Activated CD4-positive, alpha-beta T cell treated with anti-CD3 and anti-CD28 coated beads for 36 hours (primary cell): ENCODE results near the gene MYO1A. TPM values are rescaled to one million over a fixed set of nuclear protein-coding genes. Genes with fewer than 3 reads are reported as not detected.

Source experiments
- ATAC-seq: fragments of 200-7000 bp; cut with Tn5 transposase; one replicate; pipeline ENCODE4 v1.10.0; 2021; ENCODE audit warnings: mild to moderate bottlenecking, moderate library complexity
- CTCF ChIA-PET: fragments of 350-600 bp; sonication (Branson Sonifier 250); formaldehyde crosslinking; loops from one replicate; lab custom pipeline; 2021; ENCODE audit warnings: antibody characterized with exemption; lab: Charles Lee
- POLR2A ChIA-PET: fragments of 350-600 bp; sonication (Branson Sonifier 250); formaldehyde crosslinking; loops from one replicate; lab custom pipeline; 2021; ENCODE audit warnings: antibody characterized with exemption, inconsistent platforms; lab: Charles Lee
- DNase-seq: peaks from one replicate; pipeline ENCODE4 v3.0.0-alpha.2; 2020
- H3K27ac Mint-ChIP-seq: one replicate; pipeline ENCODE4 v1.8.0; 2021; ENCODE audit warnings: mixed read lengths
- H3K27me3 Mint-ChIP-seq: one replicate; pipeline ENCODE4 v1.8.0; 2021; ENCODE audit warnings: mixed read lengths
- H3K36me3 Mint-ChIP-seq: one replicate; pipeline ENCODE4 v1.8.0; 2021; ENCODE audit warnings: low read depth, mixed read lengths
- H3K4me1 Mint-ChIP-seq: one replicate; pipeline ENCODE4 v1.8.0; 2021; ENCODE audit warnings: mixed read lengths
- H3K4me3 Mint-ChIP-seq: one replicate; pipeline ENCODE4 v1.8.0; 2021; ENCODE audit warnings: mild to moderate bottlenecking, moderate library complexity, mixed read lengths
- H3K9me3 Mint-ChIP-seq: one replicate; pipeline ENCODE4 v1.8.0; 2021; ENCODE audit warnings: low read depth, mixed read lengths
- intact Hi-C, 2 experiments: fragments of 100-400 bp; cut with DNase I in 1 of 2; cut with micrococcal nuclease in 1 of 2; formaldehyde crosslinking; loops; one replicate each; pipeline versions ENCODE4 v1.14.2 to v1.15.1; 2022 to 2024; cut with DNase I, micrococcal nuclease
- total RNA-seq, 2 experiments: library from RNA; stranded (reverse); gene quantifications; one replicate each; pipeline ENCODE4 v1.2.3, GENCODE V29; 2021

MYO1A gene
- total RNA-seq, 2 experiments from 2014 or later = 2.4 to 2.6 TPM

DNA sequence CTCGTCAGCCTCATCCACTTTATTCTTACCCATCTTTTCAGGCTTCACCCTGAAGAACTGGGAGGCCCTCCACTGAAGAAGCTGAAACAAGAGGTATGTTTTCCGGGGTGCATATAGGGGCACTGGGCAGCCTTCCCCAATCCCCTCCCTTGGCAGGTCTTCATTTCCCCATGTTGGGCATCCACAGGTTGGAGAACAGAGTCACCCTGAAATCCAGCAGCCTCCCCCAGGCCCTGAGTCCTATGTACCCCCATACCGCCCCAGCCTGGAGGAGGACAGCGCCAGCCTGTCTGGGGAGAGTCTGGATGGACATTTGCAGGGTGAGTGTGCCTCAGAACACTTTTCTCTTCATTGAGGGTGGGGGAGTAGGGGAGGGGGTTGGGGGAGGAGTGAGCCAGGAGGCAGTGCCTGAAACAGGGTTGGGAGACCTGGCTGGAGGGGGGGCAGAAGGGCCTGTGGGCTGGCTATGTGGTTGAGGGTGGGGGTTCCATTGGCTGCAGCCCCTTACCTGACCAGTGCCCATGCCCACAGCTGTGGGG lies 43.0 kb upstream of the MYO1A start:
- H3K9me3 Mint-ChIP-seq = no peaks in the 10 kb centered on the region
- ChIA-PET POLR2A (interaction anchor here (0.6 to 1.0 kb wide), 3 partner anchors 10 to 1163 kb away, joined by 3 to 5 read pairs (median 3); no protein-coding TSS in a partner anchor), CTCF (interaction anchor here (0.5 to 24.0 kb wide), 12 partner anchors 15 to 405 kb away, joined by 3 to 411 read pairs (median 3); partner anchors contain the start of genes NEMP1, PTGES3 and STAT6)
- intact Hi-C loops = loop anchor here (1.0 kb wide), 2 partner anchors 24 to 85 kb away; no protein-coding TSS in a partner anchor
- peaks cover 61% of the 10 kb centered on the region for H3K4me1 Mint-ChIP-seq
- peaks cover 63% of the 10 kb centered on the region for H3K36me3 Mint-ChIP-seq
- peak overlapping the region; percentile 88 for H3K27ac Mint-ChIP-seq
- H3K27me3 Mint-ChIP-seq = no peaks in the 10 kb centered on the region
- peak overlapping the region; percentile 93 for H3K4me3 Mint-ChIP-seq
- ATAC-seq (no peak), DNase-seq (no peak)

- Mint-ChIP-seq H3K4me3 (peak overlapping the region; percentile 93), H3K27ac (peak overlapping the region; percentile 55), H3K4me1 (peaks cover 61% of the 10 kb centered on the region), H3K36me3 (peaks cover 60% of the 10 kb centered on the region), H3K27me3 (no peaks in the 10 kb centered on the region), H3K9me3 (no peaks in the 10 kb centered on the region)
- ChIA-PET POLR2A (interaction anchor here (0.6 to 1.4 kb wide), 4 partner anchors 10 to 1163 kb away, joined by 3 to 6 read pairs (median 4); partner anchors contain the start of gene NEMP1), CTCF (interaction anchor here (0.6 to 24.0 kb wide), 12 partner anchors 11 to 93 kb away, joined by 3 to 411 read pairs (median 4); partner anchors contain the start of genes NEMP1 and STAT6)
- ATAC-seq (no peak), DNase-seq (no peak)
- intact Hi-C loops = no loop called here
Measured at GRCh38 chr12:57092529-57092862, 42.6 kb upstream of the MYO1A start.

- Mint-ChIP-seq H3K4me3 (peak overlapping the region; percentile 93), H3K4me1 (peaks cover 59% of the 10 kb centered on the region), H3K9me3 (no peaks in the 10 kb centered on the region), H3K36me3 (peaks cover 55% of the 10 kb centered on the region), H3K27ac (peak overlapping the region; percentile 55), H3K27me3 (no peaks in the 10 kb centered on the region)
- POLR2A ChIA-PET = interaction anchor here (0.5 to 1.4 kb wide), 6 partner anchors 9 to 45 kb away, joined by 3 to 11 read pairs (median 6); partner anchors contain the start of genes NEMP1 and STAT6
- intact Hi-C loops = no loop called here
- CTCF ChIA-PET = interaction anchor here (0.6 to 24.0 kb wide), 16 partner anchors 12 to 198 kb away, joined by 3 to 411 read pairs (median 4); partner anchors contain the start of genes NEMP1 and STAT6
- ATAC-seq = no peak
- DNase-seq = no peak
Measured at GRCh38 chr12:57091638-57092528, 42.0 kb upstream of the MYO1A start.

- Mint-ChIP-seq H3K9me3 (no peaks in the 10 kb centered on the region), H3K4me1 (peaks cover 61% of the 10 kb centered on the region), H3K4me3 (peak overlapping the region; percentile 93), H3K36me3 (peaks cover 47% of the 10 kb centered on the region), H3K27me3 (no peaks in the 10 kb centered on the region), H3K27ac (peak overlapping the region; percentile 71)
- intact Hi-C loops = no loop called here
- no peak for DNase-seq
- CTCF ChIA-PET = interaction anchor here (0.6 to 24.0 kb wide), 10 partner anchors 13 to 384 kb away, joined by 3 to 411 read pairs (median 6); partner anchors contain the start of genes NEMP1 and STAT6
- POLR2A ChIA-PET = interaction anchor here (0.7 to 1.6 kb wide), 4 partner anchors 12 to 44 kb away, joined by 4 to 6 read pairs (median 5); partner anchors contain the start of genes NEMP1 and STAT6
- no peak for ATAC-seq
Measured at GRCh38 chr12:57090924-57091637, 41.2 kb upstream of the MYO1A start.

GRCh38 chr12:57090490-57090889 lies 40.6 kb upstream of the MYO1A start:
- ATAC-seq (no peak), DNase-seq (no peak)
- ChIA-PET POLR2A (interaction anchor here (1.0 to 1.7 kb wide), 3 partner anchors 12 to 21 kb away, joined by 4 to 5 read pairs (median 5); partner anchors contain the start of genes NEMP1 and STAT6), CTCF (interaction anchor here (0.6 to 24.0 kb wide), 5 partner anchors 14 to 385 kb away, joined by 3 to 411 read pairs (median 4); partner anchors contain the start of genes NEMP1 and STAT6)
- Mint-ChIP-seq H3K9me3 (no peaks in the 10 kb centered on the region), H3K27me3 (no peaks in the 10 kb centered on the region), H3K27ac (peak overlapping the region; percentile 71), H3K36me3 (peaks cover 46% of the 10 kb centered on the region), H3K4me1 (peaks cover 65% of the 10 kb centered on the region), H3K4me3 (peak overlapping the region; percentile 93)
- intact Hi-C loops = no loop called here

GRCh38 chr12:57089271-57090245 lies 39.6 kb upstream of the MYO1A start:
- POLR2A ChIA-PET = interaction anchor here (0.6 to 1.8 kb wide), 5 partner anchors 11 to 401 kb away, joined by 3 to 6 read pairs (median 5); partner anchors contain the start of genes NEMP1, PTGES3 and STAT6
- H3K4me3 Mint-ChIP-seq = peak overlapping the region; percentile 93
- no peaks in the 10 kb centered on the region for H3K27me3 Mint-ChIP-seq
- DNase-seq (peak; percentile 65), ATAC-seq (no peak)
- CTCF ChIA-PET = interaction anchor here (0.6 to 24.0 kb wide), 6 partner anchors 9 to 135 kb away, joined by 3 to 411 read pairs (median 4); partner anchors contain the start of genes NEMP1 and STAT6
- H3K9me3 Mint-ChIP-seq = no peaks in the 10 kb centered on the region
- intact Hi-C loops = loop anchor here (5.0 to 10.0 kb wide), 9 partner anchors 343 to 1155 kb away; partner anchors contain the start of genes RPL41 (in 2 of the 2), ZC3H10 (in 2 of the 2), ARHGAP9 (in 1 of the 2) and DGKA (in 1 of the 2)
- H3K27ac Mint-ChIP-seq = peak overlapping the region; percentile 93
- H3K36me3 Mint-ChIP-seq = peaks cover 48% of the 10 kb centered on the region
- peaks cover 66% of the 10 kb centered on the region for H3K4me1 Mint-ChIP-seq

DNA sequence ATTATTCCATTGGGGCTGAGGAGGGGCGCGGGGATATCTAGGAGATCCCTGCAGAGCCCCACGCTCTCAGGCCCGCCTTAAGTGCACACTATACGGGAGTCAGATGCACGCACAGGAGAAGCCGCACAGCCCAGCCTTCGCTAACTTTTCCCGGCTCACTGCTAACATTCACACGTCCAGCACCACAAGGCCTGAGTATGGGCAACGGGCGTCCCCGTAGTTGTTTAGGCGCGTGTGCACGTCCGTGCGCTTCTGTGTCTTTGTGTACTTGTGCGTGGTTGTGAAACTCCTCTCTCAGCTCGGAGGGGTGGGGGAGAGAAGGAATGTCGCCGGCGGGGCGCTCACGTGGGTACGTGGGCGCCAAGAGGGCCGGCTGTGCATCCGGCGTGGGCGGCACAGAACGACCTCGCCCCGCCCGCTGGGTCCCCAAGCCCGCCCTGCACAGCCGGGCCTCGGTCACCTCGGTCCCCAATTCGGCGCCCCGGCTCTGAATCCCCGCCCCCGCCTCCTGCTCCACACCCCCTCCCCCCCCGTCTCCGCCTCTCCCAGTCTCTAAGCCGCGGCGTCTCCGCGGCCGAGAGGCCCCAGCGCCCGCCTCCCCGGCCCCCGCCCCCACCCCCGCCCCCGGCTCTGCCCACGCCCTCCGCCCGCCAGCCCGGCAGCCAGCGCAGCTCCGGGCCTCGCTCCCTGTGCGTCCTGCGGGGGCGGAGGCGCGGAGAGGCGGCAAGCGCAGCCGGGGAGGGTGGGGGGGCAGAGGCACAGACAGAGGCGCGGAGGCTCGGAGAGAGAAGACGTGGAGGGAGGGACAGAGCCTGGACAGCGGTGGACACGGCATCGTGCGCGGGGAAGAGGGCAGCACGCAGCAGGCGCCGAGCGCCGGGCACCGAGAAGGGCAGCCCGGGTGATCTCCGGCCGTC lies 38.7 kb upstream of the MYO1A start, which contains the start of gene NAB2:
NAB2 (plus strand) TSS at position 761 of the 917 bp plus-strand sequence. CDS start 158 bp downstream, outside the sequence.
- peak within 1 kb of the TSS; percentile 95 for H3K27ac Mint-ChIP-seq
- CTCF ChIA-PET = interaction anchor here (0.5 to 24.0 kb wide), 8 partner anchors 17 to 138 kb away, joined by 3 to 411 read pairs (median 3); partner anchors contain the start of genes NEMP1 and STAT6
- no peaks in the 10 kb centered on the region for H3K27me3 Mint-ChIP-seq
- POLR2A ChIA-PET = interaction anchor here (1.2 to 2.1 kb wide), 7 partner anchors 10 to 400 kb away, joined by 3 to 12 read pairs (median 5); partner anchors contain the start of genes NEMP1, PTGES3 and STAT6
- H3K4me1 Mint-ChIP-seq = peaks cover 62% of the 10 kb centered on the region
- H3K4me3 Mint-ChIP-seq = peak within 1 kb of the TSS; percentile 93
- peak; percentile 49 for ATAC-seq
- intact Hi-C loops = loop anchor here (1.0 to 10.0 kb wide), 14 partner anchors 10 to 1154 kb away; partner anchors contain the start of genes RPL41 (in 2 of the 2), ZC3H10 (in 2 of the 2), ARHGAP9 (in 1 of the 2) and DGKA (in 1 of the 2)
- DNase-seq = peak; percentile 95
- no peaks in the 10 kb centered on the region for H3K9me3 Mint-ChIP-seq
- peaks cover 45% of the 10 kb centered on the region for H3K36me3 Mint-ChIP-seq

DNA sequence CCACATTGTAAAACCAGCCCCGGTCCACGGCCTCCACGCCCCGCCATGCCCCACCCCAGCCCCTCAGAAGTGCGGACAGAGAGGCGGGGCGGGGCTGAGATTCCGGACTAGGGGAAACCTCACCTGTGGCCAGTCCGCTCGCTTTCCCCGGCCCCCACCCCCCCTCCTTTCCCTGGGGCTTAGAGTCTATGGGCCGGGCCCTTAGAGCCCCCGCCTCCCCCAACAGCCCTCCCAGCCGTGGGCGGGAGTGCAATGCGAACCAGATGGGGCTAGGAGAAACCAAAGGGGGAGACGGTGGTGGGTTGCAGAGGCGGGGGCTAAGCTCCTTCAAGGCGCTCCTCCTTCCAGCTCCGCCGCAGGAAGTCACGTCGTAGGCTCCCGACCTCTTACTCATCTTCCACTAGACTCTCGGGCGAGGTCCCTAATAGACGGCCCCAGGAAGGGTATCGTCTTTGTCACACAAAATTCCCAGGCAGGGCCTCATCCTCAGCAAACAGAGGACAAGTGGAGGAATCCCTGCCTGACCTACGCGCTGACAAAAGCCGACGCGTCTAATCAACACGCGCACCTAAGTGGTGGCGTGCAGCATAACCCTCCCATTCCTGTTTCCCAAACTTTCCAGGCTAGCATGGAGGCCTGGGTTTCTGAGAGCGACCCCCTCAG lies 37.9 kb upstream of the MYO1A start:
- ChIA-PET POLR2A (interaction anchor here (0.6 to 2.1 kb wide), 7 partner anchors 9 to 404 kb away, joined by 3 to 12 read pairs (median 6); partner anchors contain the start of genes NEMP1, PTGES3 and STAT6), CTCF (interaction anchor here (0.5 to 24.0 kb wide), 7 partner anchors 16 to 139 kb away, joined by 3 to 411 read pairs (median 3); partner anchors contain the start of genes NEMP1 and STAT6)
- Mint-ChIP-seq H3K4me1 (peaks cover 59% of the 10 kb centered on the region), H3K36me3 (peaks cover 38% of the 10 kb centered on the region), H3K9me3 (no peaks in the 10 kb centered on the region), H3K4me3 (peak overlapping the region; percentile 93), H3K27me3 (no peaks in the 10 kb centered on the region), H3K27ac (peak overlapping the region; percentile 95)
- intact Hi-C loops = loop anchor here (1.0 to 10.0 kb wide), 19 partner anchors 10 to 1153 kb away; partner anchors contain the start of genes NEMP1 (in 2 of the 2), RPL41 (in 2 of the 2), ZC3H10 (in 2 of the 2) and ARHGAP9 (in 1 of the 2)
- DNase-seq = peak; percentile 93
- peak; percentile 45 for ATAC-seq
